Measurements from ENCODE around the gene ATF4. TPM values are rescaled to one million over a fixed set of nuclear protein-coding genes. Genes with fewer than 3 reads are reported as not detected.

The ATF4 gene
- total RNA-seq, 2 donors from 2014 or later: 294 to 334 TPM

GRCh38 chr22:39498368-39498767 lies 22.0 kb upstream of the ATF4 start:
- TF ChIP-seq, protein P1, sequence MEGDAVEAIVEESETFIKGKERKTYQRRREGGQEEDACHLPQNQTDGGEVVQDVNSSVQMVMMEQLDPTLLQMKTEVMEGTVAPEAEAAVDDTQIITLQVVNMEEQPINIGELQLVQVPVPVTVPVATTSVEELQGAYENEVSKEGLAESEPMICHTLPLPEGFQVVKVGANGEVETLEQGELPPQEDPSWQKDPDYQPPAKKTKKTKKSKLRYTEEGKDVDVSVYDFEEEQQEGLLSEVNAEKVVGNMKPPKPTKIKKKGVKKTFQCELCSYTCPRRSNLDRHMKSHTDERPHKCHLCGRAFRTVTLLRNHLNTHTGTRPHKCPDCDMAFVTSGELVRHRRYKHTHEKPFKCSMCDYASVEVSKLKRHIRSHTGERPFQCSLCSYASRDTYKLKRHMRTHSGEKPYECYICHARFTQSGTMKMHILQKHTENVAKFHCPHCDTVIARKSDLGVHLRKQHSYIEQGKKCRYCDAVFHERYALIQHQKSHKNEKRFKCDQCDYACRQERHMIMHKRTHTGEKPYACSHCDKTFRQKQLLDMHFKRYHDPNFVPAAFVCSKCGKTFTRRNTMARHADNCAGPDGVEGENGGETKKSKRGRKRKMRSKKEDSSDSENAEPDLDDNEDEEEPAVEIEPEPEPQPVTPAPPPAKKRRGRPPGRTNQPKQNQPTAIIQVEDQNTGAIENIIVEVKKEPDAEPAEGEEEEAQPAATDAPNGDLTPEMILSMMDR (IDR thresholded peaks at IDR 0.05): no peak
- no peak for TF ChIP-seq POLR2A (IDR thresholded peaks at IDR 0.05)
- TF ChIP-seq POLR2AphosphoS5 (IDR thresholded peaks at IDR 0.05): peak; percentile 40
- Histone ChIP-seq H3K4me3 (no peak overlapping the region), H3K9me3 (no peaks in the 10 kb centered on the region), H3K36me3 (no peaks in the 10 kb centered on the region), H3K27me3 (replicated peaks; ENCODE audit: insufficient read depth) (no peaks in the 10 kb centered on the region), H3K4me1 (replicated peaks) (peaks cover 6% of the 10 kb centered on the region), H3K27ac (peak overlapping the region; percentile 37 to 55)
- 22% methylated on average over 2 of the region's 2 CpGs for WGBS
- intact Hi-C loops (cut with DNase I): no loop called here
- peak; percentile 72 for DNase-seq (ENCODE audit: low spot score)

DNA sequence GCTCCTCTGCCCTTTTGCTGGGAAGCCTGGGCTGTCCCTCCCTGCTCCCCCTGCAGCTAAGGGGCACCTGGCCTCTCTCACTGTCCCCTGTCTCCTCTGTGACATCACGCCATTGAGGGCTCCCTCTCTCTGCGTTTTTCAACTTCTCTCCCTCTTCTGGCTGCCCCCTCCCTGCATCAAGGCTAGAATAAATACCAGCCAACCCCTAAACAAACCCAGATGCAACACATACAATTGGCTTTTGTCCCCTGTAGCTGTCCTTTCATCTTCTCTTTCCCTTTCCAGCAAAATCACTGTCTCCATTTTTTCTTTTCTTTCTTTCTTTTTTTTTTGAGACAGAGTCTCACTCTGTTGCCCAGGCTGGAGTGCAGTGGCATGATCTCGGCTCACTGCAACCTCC lies 21.6 kb upstream of the ATF4 start:
- Histone ChIP-seq H3K27ac (peak overlapping the region; percentile 37 to 55), H3K4me1 (replicated peaks) (peaks cover 6% of the 10 kb centered on the region), H3K36me3 (no peaks in the 10 kb centered on the region), H3K27me3 (replicated peaks; ENCODE audit: insufficient read depth) (no peaks in the 10 kb centered on the region), H3K9me3 (no peaks in the 10 kb centered on the region), H3K4me3 (no peak overlapping the region)
- intact Hi-C loops (cut with DNase I): no loop called here
- DNase-seq (ENCODE audit: low spot score): no peak
- TF ChIP-seq, protein P1 (IDR thresholded peaks at IDR 0.05): no peak
- no peak for TF ChIP-seq POLR2A (IDR thresholded peaks at IDR 0.05)
- no peak for TF ChIP-seq POLR2AphosphoS5 (IDR thresholded peaks at IDR 0.05)
- WGBS: 39% methylated on average over 3 of the region's 3 CpGs

- no peaks in the 10 kb centered on the region for H3K36me3 ChIP-seq
- no peak for DNase-seq (ENCODE audit: low spot score)
- H3K4me3 ChIP-seq: no peak overlapping the region
- H3K9me3 ChIP-seq: no peaks in the 10 kb centered on the region
- H3K27me3 ChIP-seq (replicated peaks; ENCODE audit: insufficient read depth): no peaks in the 10 kb centered on the region
- H3K4me1 ChIP-seq (replicated peaks): peaks cover 6% of the 10 kb centered on the region
- no peak overlapping the region for H3K27ac ChIP-seq
- TF ChIP-seq POLR2AphosphoS5 (IDR thresholded peaks at IDR 0.05): no peak
- TF ChIP-seq POLR2A (IDR thresholded peaks at IDR 0.05): no peak
- intact Hi-C loops (cut with DNase I): no loop called here
- 90% methylated on average over 6 of the region's 6 CpGs for WGBS
These were observed 20.3 kb upstream of the ATF4 start for GRCh38 chr22:39500101-39500500.

DNA sequence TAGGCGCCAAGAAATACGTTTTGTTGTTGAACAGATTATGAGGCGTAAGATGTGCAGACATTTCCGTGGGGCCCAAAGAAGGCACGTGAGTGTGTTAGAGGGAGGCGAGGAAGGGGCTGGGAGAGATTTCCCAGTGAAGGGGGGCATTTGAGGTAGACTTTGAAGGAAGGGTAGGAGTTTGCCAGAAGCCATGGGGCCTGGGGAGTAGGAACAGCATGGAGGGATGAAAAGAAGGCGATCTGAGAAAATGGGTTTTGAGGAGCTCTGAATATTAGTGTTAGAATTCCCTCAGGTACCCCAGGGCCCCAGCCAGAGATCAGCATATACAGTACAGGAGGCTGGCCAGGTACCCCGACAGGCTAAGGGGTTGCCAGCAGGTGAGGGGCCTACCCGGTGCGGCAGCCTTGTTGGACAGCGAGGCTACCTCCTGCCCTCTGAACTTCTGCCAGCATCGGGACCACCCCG lies 18.7 kb upstream of the ATF4 start:
- Histone ChIP-seq H3K4me1 (replicated peaks) (peaks cover 6% of the 10 kb centered on the region), H3K27ac (peak overlapping the region; percentile 82 to 88), H3K27me3 (replicated peaks; ENCODE audit: insufficient read depth) (no peaks in the 10 kb centered on the region), H3K4me3 (peak overlapping the region; percentile 77 to 78), H3K9me3 (no peaks in the 10 kb centered on the region), H3K36me3 (peaks cover 0 to 6% of the 10 kb centered on the region in 2 donors)
- WGBS: 24% methylated on average over 11 of the region's 13 CpGs
- TF ChIP-seq, protein P1 (IDR thresholded peaks at IDR 0.05): peak in 1 of 4 experiments; percentile 1
- no peak for TF ChIP-seq POLR2AphosphoS5 (IDR thresholded peaks at IDR 0.05)
- TF ChIP-seq POLR2A (IDR thresholded peaks at IDR 0.05): no peak
- DNase-seq (ENCODE audit: low spot score): no peak
- intact Hi-C loops (cut with DNase I): no loop called here

- DNase-seq (ENCODE audit: low spot score): peak; percentile 98
- no peaks in the 10 kb centered on the region for H3K27me3 ChIP-seq (replicated peaks; ENCODE audit: insufficient read depth)
- peaks cover 0 to 6% of the 10 kb centered on the region in 2 donors for H3K36me3 ChIP-seq
- H3K27ac ChIP-seq: peak within 1 kb of the TSS; percentile 82 to 88
- no peaks in the 10 kb centered on the region for H3K9me3 ChIP-seq
- WGBS: under 1% methylated on average over 56 of the region's 58 CpGs
- peaks cover 6% of the 10 kb centered on the region for H3K4me1 ChIP-seq (replicated peaks)
- TF ChIP-seq, protein P1 (IDR thresholded peaks at IDR 0.05): peak in 2 of 4 experiments; percentile 2 to 15
- TF ChIP-seq POLR2A (IDR thresholded peaks at IDR 0.05) (peak; percentile 66), POLR2AphosphoS5 (IDR thresholded peaks at IDR 0.05) (peak; percentile 95)
- H3K4me3 ChIP-seq: peak within 1 kb of the TSS; percentile 77 to 78
- intact Hi-C loops (cut with DNase I): no loop called here
These were observed 18.1 kb upstream of the ATF4 start, which contains the start of gene MIEF1 for GRCh38 chr22:39502109-39502788. Gene MIEF1 (plus strand): TSS chr22:39502290. CDS start chr22:39511295, 9,005 bp downstream.
